ENCODE results near the gene RNF34.

Gene RNF34

DNA sequence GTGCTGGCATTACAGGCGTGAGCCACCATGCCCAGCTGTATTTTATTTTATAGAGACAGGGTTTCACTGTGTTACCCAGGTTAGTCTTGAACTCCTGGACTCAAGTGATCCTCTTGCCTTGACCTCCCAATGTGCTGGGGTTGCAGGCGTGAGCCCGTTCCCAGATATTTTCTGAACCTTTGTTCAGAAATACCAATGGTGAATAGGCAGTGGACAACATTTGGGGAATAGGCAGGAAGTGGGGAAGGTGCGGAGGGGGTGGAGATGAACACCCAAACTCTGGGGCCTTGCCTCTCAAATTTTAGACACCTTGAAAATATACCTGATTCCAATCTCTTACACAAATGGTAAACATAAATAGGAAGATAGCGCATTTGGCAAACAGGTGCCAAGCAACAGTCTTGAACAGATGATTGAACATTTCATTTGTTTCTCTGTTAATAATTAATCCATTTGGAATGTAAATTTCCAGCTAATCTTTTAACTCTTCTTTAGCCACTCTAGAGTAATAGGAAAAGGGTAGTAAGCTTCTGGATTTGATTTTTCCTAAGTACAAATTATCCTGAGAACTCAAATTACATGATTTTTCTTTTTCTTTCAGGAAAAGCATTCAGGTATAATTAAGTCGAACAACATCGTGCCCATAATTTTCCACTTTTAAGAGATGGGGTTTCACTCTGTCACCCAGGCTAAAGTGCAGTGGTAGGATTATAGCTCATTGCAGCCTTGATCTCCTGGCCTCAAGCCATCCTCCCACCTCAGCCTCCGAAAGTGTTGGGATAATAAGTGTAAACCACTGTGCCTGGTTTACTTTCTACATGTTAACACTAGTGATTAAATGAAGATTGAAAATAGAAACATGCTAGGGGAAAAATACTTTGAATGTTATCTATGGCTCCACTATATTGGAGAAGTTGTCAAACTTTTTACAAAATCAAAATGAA, 22.9 kb upstream of the RNF34 start:
- no peak for TF ChIP-seq EZH2phosphoT487 (conservative IDR thresholded peaks at IDR 0.05; ENCODE audit: low read length)
- TF ChIP-seq, protein P1, sequence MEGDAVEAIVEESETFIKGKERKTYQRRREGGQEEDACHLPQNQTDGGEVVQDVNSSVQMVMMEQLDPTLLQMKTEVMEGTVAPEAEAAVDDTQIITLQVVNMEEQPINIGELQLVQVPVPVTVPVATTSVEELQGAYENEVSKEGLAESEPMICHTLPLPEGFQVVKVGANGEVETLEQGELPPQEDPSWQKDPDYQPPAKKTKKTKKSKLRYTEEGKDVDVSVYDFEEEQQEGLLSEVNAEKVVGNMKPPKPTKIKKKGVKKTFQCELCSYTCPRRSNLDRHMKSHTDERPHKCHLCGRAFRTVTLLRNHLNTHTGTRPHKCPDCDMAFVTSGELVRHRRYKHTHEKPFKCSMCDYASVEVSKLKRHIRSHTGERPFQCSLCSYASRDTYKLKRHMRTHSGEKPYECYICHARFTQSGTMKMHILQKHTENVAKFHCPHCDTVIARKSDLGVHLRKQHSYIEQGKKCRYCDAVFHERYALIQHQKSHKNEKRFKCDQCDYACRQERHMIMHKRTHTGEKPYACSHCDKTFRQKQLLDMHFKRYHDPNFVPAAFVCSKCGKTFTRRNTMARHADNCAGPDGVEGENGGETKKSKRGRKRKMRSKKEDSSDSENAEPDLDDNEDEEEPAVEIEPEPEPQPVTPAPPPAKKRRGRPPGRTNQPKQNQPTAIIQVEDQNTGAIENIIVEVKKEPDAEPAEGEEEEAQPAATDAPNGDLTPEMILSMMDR (IDR thresholded peaks at IDR 0.05; ENCODE audit: insufficient read depth, low read length, poor library complexity, severe bottlenecking), result no peak
- no peaks in the 10 kb centered on the region for H3K9me3 ChIP-seq (ENCODE audit: insufficient read depth, low read length)
- H3K27me3 ChIP-seq (ENCODE audit: low read length), result no peaks in the 10 kb centered on the region
- H3K79me2 ChIP-seq (ENCODE audit: insufficient read depth, low read length), result no peaks in the 10 kb centered on the region
- H2AFZ ChIP-seq (ENCODE audit: low read depth, low read length, severe bottlenecking), result no peak overlapping the region
- H3K4me3 ChIP-seq (ENCODE audit: insufficient read depth, low read length, poor library complexity, severe bottlenecking), result no peak overlapping the region
- H3K4me2 ChIP-seq (ENCODE audit: low read depth, low read length, poor library complexity, severe bottlenecking), result no peak overlapping the region
- H3K9ac ChIP-seq (ENCODE audit: low read length), result no peak overlapping the region
- no peaks in the 10 kb centered on the region for H3K36me3 ChIP-seq (ENCODE audit: low read length)
- no peaks in the 10 kb centered on the region for H3F3A ChIP-seq (ENCODE audit: insufficient read depth)
- H3K9me2 ChIP-seq (replicated peaks; ENCODE audit: insufficient read depth, low read length), result no peaks in the 10 kb centered on the region
- no peak overlapping the region for H3K27ac ChIP-seq (ENCODE audit: low read depth, low read length)
- H4K20me1 ChIP-seq (ENCODE audit: low read depth, low read length), result no peaks in the 10 kb centered on the region

DNA sequence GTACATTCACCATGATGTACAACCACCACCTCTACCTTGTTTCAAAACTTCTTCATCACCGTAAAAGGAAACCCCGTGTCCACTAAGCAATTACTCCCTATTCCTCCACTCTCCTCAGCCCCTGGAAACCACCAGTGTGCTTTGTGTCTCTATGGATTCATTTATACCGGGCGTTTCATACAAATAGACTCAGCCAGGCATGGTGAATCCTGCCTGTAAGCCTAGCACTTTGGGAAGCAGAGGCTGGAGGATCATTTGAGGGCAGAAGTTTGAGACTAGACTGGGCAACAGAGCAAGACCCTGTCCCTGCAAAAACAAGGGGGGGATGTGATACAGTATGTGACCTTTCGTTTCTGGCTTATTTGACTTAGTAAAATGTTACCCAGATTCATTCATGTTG, 21.2 kb upstream of the RNF34 start:
- TF ChIP-seq, protein P1 (IDR thresholded peaks at IDR 0.05; ENCODE audit: insufficient read depth, low read length, poor library complexity, severe bottlenecking), result no peak
- Histone ChIP-seq H3K9me2 (replicated peaks; ENCODE audit: insufficient read depth, low read length) (no peaks in the 10 kb centered on the region), H3K79me2 (ENCODE audit: insufficient read depth, low read length) (no peaks in the 10 kb centered on the region), H3K9me3 (ENCODE audit: insufficient read depth, low read length) (no peaks in the 10 kb centered on the region), H3K4me2 (ENCODE audit: low read depth, low read length, poor library complexity, severe bottlenecking) (no peak overlapping the region), H3K36me3 (ENCODE audit: low read length) (no peaks in the 10 kb centered on the region), H3K4me3 (ENCODE audit: insufficient read depth, low read length, poor library complexity, severe bottlenecking) (no peak overlapping the region), H3F3A (ENCODE audit: insufficient read depth) (no peaks in the 10 kb centered on the region), H3K27ac (ENCODE audit: low read depth, low read length) (no peak overlapping the region), H3K27me3 (ENCODE audit: low read length) (no peaks in the 10 kb centered on the region), H2AFZ (ENCODE audit: low read depth, low read length, severe bottlenecking) (no peak overlapping the region), H3K9ac (ENCODE audit: low read length) (no peak overlapping the region), H4K20me1 (ENCODE audit: low read depth, low read length) (no peaks in the 10 kb centered on the region)

DNA sequence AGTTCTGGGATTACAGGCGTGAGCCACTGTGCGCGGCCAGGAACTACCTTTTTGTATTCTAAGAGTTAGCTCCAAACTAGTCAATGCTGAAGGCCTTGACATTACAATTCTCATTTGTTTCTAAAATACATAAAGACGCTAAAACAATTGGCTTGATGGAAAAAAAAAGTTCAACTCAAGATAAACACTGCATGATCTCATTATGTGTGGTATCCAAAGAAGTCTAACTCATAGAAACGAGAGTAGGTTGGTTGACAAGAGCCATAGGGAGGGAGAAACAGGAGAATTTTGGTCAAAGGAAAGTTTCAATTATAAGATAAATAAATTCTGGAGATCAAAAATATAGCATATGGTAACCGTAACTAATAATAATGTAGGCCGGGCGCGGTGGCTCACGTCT, 20.0 kb upstream of the RNF34 start:
- Histone ChIP-seq H3K9ac (ENCODE audit: low read length) (no peak overlapping the region), H3K9me3 (ENCODE audit: insufficient read depth, low read length) (no peaks in the 10 kb centered on the region), H3K4me2 (ENCODE audit: low read depth, low read length, poor library complexity, severe bottlenecking) (no peak overlapping the region), H3K27me3 (ENCODE audit: low read length) (no peaks in the 10 kb centered on the region), H3K27ac (ENCODE audit: low read depth, low read length) (no peak overlapping the region), H4K20me1 (ENCODE audit: low read depth, low read length) (no peaks in the 10 kb centered on the region), H3F3A (ENCODE audit: insufficient read depth) (no peaks in the 10 kb centered on the region), H3K9me2 (replicated peaks; ENCODE audit: insufficient read depth, low read length) (no peaks in the 10 kb centered on the region), H3K36me3 (ENCODE audit: low read length) (no peaks in the 10 kb centered on the region), H3K79me2 (ENCODE audit: insufficient read depth, low read length) (no peaks in the 10 kb centered on the region), H2AFZ (ENCODE audit: low read depth, low read length, severe bottlenecking) (no peak overlapping the region), H3K4me3 (ENCODE audit: insufficient read depth, low read length, poor library complexity, severe bottlenecking) (no peak overlapping the region)
- TF ChIP-seq, protein P1 (IDR thresholded peaks at IDR 0.05; ENCODE audit: insufficient read depth, low read length, poor library complexity, severe bottlenecking), result no peak
- no peak for TF ChIP-seq EZH2phosphoT487 (conservative IDR thresholded peaks at IDR 0.05; ENCODE audit: low read length)

Measured in SU-DHL-6 (cell line).